CD1c-positive myeloid dendritic cell (primary cell): ENCODE results near the gene GPR15LG.
A peak's percentile ranks its signal among the peaks of the same experiment; 100 is the strongest.
"Not testable (repeated sequence)": the region's sequence is repeated elsewhere in the genome, so short reads cannot be mapped to it uniquely, and the experiment has no call there.

Source experiments
- DNase-seq: peaks from one replicate; pipeline ENCODE4 v3.0.0-alpha.2; 2016; ENCODE audit errors: extremely low spot score

GPR15LG gene

GRCh38 chr10:84173501-84173929, at the start of gene GPR15LG:
Gene GPR15LG, plus strand, starts transcription at chr10:84173801. Its CDS starts 51 bp downstream, at chr10:84173852.
- DNase-seq, result no peak

GRCh38 chr10:84125910-84126784, 47.5 kb upstream of the GPR15LG start:
- DNase-seq, result not testable (repeated sequence)

- no peak for DNase-seq
Observed at GRCh38 chr10:84126785-84127167, 46.8 kb upstream of the GPR15LG start.

- DNase-seq, result no peak
Observed at GRCh38 chr10:84135836-84136235, 37.8 kb upstream of the GPR15LG start.

GRCh38 chr10:84137811-84138210, 35.8 kb upstream of the GPR15LG start:
- no peak for DNase-seq

GRCh38 chr10:84138478-84139125, 35.0 kb upstream of the GPR15LG start:
- DNase-seq, result no peak

GRCh38 chr10:84139126-84140035, 34.2 kb upstream of the GPR15LG start, which contains the start of gene GHITM:
Gene GHITM, plus strand, starts transcription at chr10:84139509. Its CDS starts 1,992 bp downstream, at chr10:84141501.
- peak; percentile 100 for DNase-seq

GRCh38 chr10:84140036-84140379, 33.6 kb upstream of the GPR15LG start:
- DNase-seq, result peak; percentile 49

GRCh38 chr10:84147347-84147746, 26.3 kb upstream of the GPR15LG start:
- DNase-seq, result no peak

- peak; percentile 55 for DNase-seq
Observed at GRCh38 chr10:84148006-84148597, 25.5 kb upstream of the GPR15LG start.

- DNase-seq, result no peak
Observed at GRCh38 chr10:84149854-84150253, 23.7 kb upstream of the GPR15LG start.

GRCh38 chr10:84152769-84153168, 20.8 kb upstream of the GPR15LG start:
- DNase-seq, result no peak

- no peak for DNase-seq
Observed at GRCh38 chr10:84155521-84155920, 18.1 kb upstream of the GPR15LG start.

GRCh38 chr10:84156009-84156408, 17.6 kb upstream of the GPR15LG start:
- no peak for DNase-seq

GRCh38 chr10:84156768-84157167, 16.8 kb upstream of the GPR15LG start:
- DNase-seq, result peak; percentile 42

- DNase-seq, result no peak
Observed at GRCh38 chr10:84158061-84158460, 15.5 kb upstream of the GPR15LG start.

- no peak for DNase-seq
Observed at GRCh38 chr10:84158550-84158949, 15.1 kb upstream of the GPR15LG start.

GRCh38 chr10:84159076-84159685, 14.4 kb upstream of the GPR15LG start:
- DNase-seq, result no peak

- DNase-seq, result no peak
Observed at GRCh38 chr10:84160663-84161362, 12.8 kb upstream of the GPR15LG start.

- no peak for DNase-seq
Observed at GRCh38 chr10:84163996-84164395, 9.6 kb upstream of the GPR15LG start.

- no peak for DNase-seq
Observed at GRCh38 chr10:84164442-84164841, 9.2 kb upstream of the GPR15LG start.
